Parathyroid adenoma (tissue), 2 donors: ENCODE measurements around the gene SLC39A3.
A peak's percentile ranks its signal among the peaks of the same experiment; 100 is the strongest.

Experiments
- H2AFZ ChIP-seq: fragments of 300-600 bp; sonication (generic); one replicate; pipeline ENCODE4 v1.7.0; 2017; ENCODE audit warnings: antibody characterized with exemption, mild to moderate bottlenecking
- H3K27ac ChIP-seq: fragments of 300-600 bp; sonication (generic); one replicate; pipeline ENCODE4 v1.7.0; 2017
- H3K27me3 ChIP-seq: fragments of 300-600 bp; sonication (generic); one replicate; pipeline ENCODE4 v1.7.0; 2017; ENCODE audit warnings: low read length; ENCODE audit not compliant: control insufficient read depth, insufficient read depth
- H3K36me3 ChIP-seq: fragments of 300-600 bp; sonication (generic); one replicate; pipeline ENCODE4 v1.7.0; 2017; ENCODE audit warnings: low read length; ENCODE audit not compliant: control insufficient read depth, insufficient read depth
- H3K4me1 ChIP-seq: fragments of 300-600 bp; sonication (generic); one replicate; pipeline ENCODE4 v1.7.0; 2017; ENCODE audit warnings: control low read depth
- H3K4me2 ChIP-seq: fragments of 300-600 bp; sonication (generic); one replicate; pipeline ENCODE4 v1.7.0; 2017; ENCODE audit warnings: low read length
- H3K4me3 ChIP-seq: fragments of 300-600 bp; sonication (generic); one replicate; pipeline ENCODE4 v1.7.0; 2017; ENCODE audit warnings: low read depth, low read length
- H3K79me2 ChIP-seq: fragments of 300-600 bp; sonication (generic); one replicate; pipeline ENCODE4 v1.7.0; 2017; ENCODE audit warnings: control low read depth
- H3K9ac ChIP-seq: fragments of 300-600 bp; sonication (generic); one replicate; pipeline ENCODE4 v1.7.0; 2017; ENCODE audit warnings: mild to moderate bottlenecking
- H3K9me3 ChIP-seq: fragments of 300-600 bp; sonication (generic); one replicate; pipeline ENCODE4 v1.7.0; 2017; ENCODE audit warnings: low read length; ENCODE audit not compliant: control insufficient read depth
- TF ChIP-seq, protein P1 (sequence below): fragments of 300-600 bp; sonication (generic); IDR thresholded peaks from one replicate; pipeline ENCODE4 v1.7.0; 2017; ENCODE audit warnings: antibody characterized with exemption, mild to moderate bottlenecking
- donor health status: primary hyperparathyroidism.

Gene SLC39A3

DNA sequence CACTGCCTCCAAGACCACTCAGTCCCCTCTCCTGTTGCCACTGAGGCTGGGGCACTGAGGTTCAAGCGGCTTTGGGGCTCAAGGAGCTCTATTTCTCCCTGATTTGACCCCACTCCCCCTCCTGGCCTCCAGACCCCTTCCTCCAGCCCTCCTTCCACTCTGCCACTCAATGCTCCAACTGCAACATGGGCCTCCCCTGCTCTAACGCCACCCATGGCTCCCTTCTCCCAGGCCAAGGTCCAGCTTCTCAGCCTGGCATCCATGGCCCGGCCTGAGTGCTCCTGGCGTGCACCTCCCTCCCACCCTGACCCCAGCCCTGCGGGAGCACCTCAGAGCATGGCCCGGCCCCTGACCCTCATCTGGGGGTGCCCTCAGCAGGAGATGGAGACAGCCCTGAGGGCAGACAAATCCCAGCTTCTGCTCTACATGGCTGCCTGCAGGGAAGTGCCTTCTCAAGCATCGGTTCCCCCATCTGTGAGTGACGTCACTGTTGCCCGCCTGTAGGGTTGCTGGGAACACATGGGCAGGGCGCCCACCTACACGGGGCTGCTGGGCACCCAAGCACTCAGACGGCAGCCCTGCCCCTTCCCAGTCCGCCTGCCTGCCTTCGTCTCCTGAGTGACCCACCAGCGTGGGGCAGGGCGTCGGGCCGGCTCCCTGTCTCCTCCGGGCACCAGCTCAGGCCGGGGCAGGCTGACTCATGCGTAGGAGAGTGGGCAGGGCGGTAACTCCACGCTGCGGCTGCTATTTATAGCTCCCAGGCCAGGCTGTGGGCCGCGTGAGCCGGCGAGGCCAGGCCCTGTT lies 17.1 kb downstream of the SLC39A3 start:
- H3K79me2 ChIP-seq: no peaks in the 10 kb centered on the region
- H3K4me2 ChIP-seq: peak overlapping the region; percentile 18
- H3K9ac ChIP-seq: no peak overlapping the region
- H3K9me3 ChIP-seq: no peaks in the 10 kb centered on the region
- H3K27ac ChIP-seq: peak overlapping the region; percentile 33
- no peak overlapping the region for H3K4me3 ChIP-seq
- no peaks in the 10 kb centered on the region for H3K27me3 ChIP-seq
- peaks cover 18% of the 10 kb centered on the region for H3K4me1 ChIP-seq
- no peaks in the 10 kb centered on the region for H3K36me3 ChIP-seq
- TF ChIP-seq, protein P1, sequence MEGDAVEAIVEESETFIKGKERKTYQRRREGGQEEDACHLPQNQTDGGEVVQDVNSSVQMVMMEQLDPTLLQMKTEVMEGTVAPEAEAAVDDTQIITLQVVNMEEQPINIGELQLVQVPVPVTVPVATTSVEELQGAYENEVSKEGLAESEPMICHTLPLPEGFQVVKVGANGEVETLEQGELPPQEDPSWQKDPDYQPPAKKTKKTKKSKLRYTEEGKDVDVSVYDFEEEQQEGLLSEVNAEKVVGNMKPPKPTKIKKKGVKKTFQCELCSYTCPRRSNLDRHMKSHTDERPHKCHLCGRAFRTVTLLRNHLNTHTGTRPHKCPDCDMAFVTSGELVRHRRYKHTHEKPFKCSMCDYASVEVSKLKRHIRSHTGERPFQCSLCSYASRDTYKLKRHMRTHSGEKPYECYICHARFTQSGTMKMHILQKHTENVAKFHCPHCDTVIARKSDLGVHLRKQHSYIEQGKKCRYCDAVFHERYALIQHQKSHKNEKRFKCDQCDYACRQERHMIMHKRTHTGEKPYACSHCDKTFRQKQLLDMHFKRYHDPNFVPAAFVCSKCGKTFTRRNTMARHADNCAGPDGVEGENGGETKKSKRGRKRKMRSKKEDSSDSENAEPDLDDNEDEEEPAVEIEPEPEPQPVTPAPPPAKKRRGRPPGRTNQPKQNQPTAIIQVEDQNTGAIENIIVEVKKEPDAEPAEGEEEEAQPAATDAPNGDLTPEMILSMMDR: no peak
- H2AFZ ChIP-seq: peak overlapping the region; percentile 94

DNA sequence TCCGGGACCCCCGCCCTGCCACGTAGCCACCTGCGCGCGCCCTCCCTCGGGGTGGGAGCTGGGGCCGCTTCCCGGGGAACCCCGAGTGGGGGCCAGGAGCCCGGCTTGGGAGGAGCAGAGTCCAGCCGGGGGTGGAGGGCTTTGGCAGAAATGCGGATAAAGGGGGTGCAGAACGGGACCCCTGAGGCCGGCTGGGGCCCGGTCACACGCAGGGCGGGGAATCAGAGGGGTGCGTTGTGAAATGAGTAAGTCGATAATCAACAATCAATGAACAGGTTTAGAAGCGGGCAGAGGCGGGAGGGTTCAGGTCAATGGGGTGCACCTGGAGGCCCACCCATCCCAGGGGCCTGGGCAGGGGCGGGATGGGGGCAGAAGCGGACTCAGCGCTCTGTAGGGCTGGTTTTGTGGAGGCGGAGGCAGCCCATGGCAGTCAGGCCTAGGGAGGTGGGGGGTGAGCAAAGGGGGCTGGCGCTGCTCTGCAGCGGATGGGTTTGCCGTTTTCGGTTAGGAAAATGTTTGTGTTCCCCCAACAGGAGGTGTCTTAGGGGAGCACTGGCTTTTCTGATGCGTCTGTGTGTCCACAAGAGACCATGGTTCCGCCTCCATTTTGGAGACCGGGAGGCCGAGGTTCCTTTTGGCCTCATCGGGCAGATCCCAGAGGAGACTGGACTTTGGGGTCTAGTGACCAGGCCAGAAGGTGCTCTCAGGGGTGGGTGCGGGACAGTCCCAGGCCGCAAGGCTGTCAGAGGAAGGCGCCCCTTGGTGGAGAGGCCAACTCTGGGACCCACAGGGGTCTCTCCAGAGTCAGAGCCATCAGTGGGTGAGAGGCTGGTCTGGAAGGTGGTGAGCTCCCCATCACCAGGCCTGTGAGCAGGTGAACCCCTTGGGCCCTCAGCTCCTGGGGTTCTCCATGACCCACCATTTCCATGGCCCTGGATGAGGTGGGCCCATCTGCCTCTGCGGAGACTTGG lies 18.0 kb downstream of the SLC39A3 start:
- Histone ChIP-seq H3K27me3 (no peaks in the 10 kb centered on the region), H2AFZ (peak overlapping the region; percentile 84), H3K27ac (no peak overlapping the region)

DNA sequence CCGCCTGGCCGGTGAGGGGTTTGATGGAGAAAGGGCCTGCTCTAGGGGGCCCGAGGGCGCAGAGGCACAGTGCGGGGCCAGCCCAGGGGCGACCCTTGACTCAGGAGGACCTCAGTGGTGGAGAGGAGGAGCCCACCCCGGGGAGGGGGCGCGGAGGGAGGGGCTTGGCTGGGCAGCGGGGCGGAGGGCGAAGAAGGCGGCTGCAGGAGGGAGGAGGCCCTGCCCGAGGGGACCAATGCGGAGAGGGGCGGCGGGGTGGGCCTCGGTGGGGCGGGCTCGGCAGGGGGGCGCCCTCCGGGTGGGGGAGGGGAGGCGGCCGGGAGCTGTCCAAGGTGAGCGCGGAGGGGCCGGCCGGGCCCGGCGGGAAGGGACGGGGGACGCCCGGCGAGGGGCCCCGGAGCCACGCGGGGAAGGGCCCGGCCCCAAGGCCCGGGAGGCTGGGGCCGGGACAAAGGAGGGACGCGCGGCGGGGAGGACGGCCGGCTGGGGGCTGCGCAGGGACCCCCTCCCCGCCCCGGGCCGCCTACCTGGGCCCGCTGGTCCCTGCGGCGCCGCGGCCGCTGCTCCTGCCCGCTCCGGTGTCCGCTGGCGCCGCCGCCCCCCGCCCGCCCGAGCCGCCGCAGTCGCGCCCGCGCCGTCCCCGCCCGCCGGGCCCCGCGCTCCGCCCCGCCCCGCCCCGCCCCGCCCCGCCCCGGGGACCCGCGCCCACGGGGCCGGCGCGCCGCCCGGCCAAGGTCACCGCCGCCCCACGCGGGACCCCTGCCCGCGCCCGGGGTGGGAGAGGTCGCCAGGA lies 18.8 kb downstream of the SLC39A3 start, which contains the start of gene DIRAS1:
TSS of gene DIRAS1 (minus strand) at position 596 of the 793 bp plus-strand sequence. CDS start 3,566 bp downstream, outside the sequence.
- no peaks in the 10 kb centered on the region for H3K27me3 ChIP-seq
- peaks cover 16% of the 10 kb centered on the region for H3K4me1 ChIP-seq
- H3K36me3 ChIP-seq: no peaks in the 10 kb centered on the region
- no peaks in the 10 kb centered on the region for H3K79me2 ChIP-seq
- H3K9ac ChIP-seq: peak within 1 kb of the TSS; percentile 53
- no peaks in the 10 kb centered on the region for H3K9me3 ChIP-seq
- TF ChIP-seq, protein P1: no peak
- H3K4me3 ChIP-seq: peak within 1 kb of the TSS; percentile 70
- peak within 1 kb of the TSS; percentile 6 for H3K27ac ChIP-seq
- peak within 1 kb of the TSS; percentile 84 for H2AFZ ChIP-seq
- H3K4me2 ChIP-seq: peak within 1 kb of the TSS; percentile 91

More for the DNA sequence above, 18.0 kb downstream of the SLC39A3 start:
- Histone ChIP-seq H3K9ac (no peak overlapping the region), H3K4me3 (peak overlapping the region; percentile 49), H3K4me1 (peaks cover 16% of the 10 kb centered on the region), H3K79me2 (no peaks in the 10 kb centered on the region), H3K36me3 (no peaks in the 10 kb centered on the region), H3K4me2 (peak overlapping the region; percentile 67), H3K9me3 (no peaks in the 10 kb centered on the region)
- TF ChIP-seq, protein P1: no peak

DNA sequence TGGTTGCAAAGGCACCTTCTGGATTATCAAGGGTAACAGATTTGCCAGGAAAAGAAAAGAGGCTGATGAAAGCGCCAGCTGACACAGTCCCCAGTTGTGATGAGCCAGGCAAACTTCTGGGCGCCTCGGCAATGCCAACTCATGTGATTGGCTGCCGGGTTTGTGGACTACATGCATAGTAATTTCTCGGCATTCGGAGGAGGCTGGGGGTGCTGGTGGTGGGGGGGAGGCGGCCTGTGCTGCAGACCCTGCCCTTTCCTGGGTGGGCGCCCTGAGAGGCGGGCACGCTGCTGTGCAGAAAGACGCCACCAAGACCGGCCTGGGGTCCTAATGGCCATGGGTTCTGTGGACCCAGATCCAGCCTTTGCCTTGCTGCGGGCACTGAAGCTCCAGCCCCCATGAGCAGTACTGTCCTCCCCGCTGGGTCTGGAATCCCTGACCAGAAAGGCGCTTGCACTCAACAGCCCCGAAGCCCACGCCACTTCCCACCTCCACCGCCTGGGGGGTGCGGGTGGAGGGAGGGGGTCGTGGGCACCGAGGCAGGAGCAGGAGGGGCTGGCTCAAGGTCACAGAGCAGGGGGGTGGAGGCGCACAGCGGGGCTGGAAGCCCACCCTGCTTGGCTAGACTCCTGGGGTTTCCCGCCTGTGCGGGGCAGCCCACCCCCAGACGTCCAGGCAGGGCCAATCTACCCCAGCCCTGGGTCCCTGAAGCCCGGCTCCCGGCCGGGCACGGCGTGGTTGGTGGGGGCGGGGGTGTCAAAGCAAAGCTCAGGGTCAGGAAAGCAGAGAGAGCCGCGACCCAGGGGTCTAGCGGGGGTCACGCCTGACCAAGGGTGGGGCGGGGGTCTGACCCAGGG lies 19.7 kb downstream of the SLC39A3 start:
- H3K79me2 ChIP-seq: no peaks in the 10 kb centered on the region
- no peaks in the 10 kb centered on the region for H3K27me3 ChIP-seq
- H3K36me3 ChIP-seq: no peaks in the 10 kb centered on the region
- peaks cover 16% of the 10 kb centered on the region for H3K4me1 ChIP-seq
- H2AFZ ChIP-seq: peak overlapping the region; percentile 54
- H3K4me2 ChIP-seq: peak overlapping the region; percentile 91
- H3K9ac ChIP-seq: peak overlapping the region; percentile 53
- H3K27ac ChIP-seq: peak overlapping the region; percentile 6
- H3K9me3 ChIP-seq: no peaks in the 10 kb centered on the region
- H3K4me3 ChIP-seq: peak overlapping the region; percentile 70
- TF ChIP-seq, protein P1: no peak
